Lower lobe of right lung (tissue), 2 donors: ENCODE data around the gene RAD51B. TPM values are rescaled to one million over a fixed set of nuclear protein-coding genes. Genes with fewer than 3 reads are reported as not detected.
A peak's percentile ranks its signal among the peaks of the same experiment; 100 is the strongest.

Source experiments
- ATAC-seq, 2 donors: fragments of 200-7000 bp; cut with Tn5 transposase; one replicate each; pipeline ENCODE4 v1.9.1; 2020 to 2022; ENCODE audit warnings: mild to moderate bottlenecking in 2 of 2, moderate library complexity in 2 of 2
- DNase-seq: peaks from one replicate; pipeline ENCODE4 v3.0.0-alpha.2; 2020
- H3K27ac ChIP-seq: fragments of 200-600 bp; one replicate; pipeline ENCODE4 v1.8.0; 2022
- H3K27me3 ChIP-seq: fragments of 200-600 bp; one replicate; pipeline ENCODE4 v1.8.0; 2022; ENCODE audit warnings: low read depth
- H3K36me3 ChIP-seq: fragments of 200-600 bp; one replicate; pipeline ENCODE4 v1.8.0; 2022; ENCODE audit warnings: mild to moderate bottlenecking
- H3K4me1 ChIP-seq: fragments of 200-600 bp; one replicate; pipeline ENCODE4 v1.8.0; 2022
- H3K4me3 ChIP-seq: fragments of 200-600 bp; one replicate; pipeline ENCODE4 v1.8.0; 2022; ENCODE audit warnings: mild to moderate bottlenecking
- H3K9me3 ChIP-seq: fragments of 200-600 bp; one replicate; pipeline ENCODE4 v1.8.0; 2022
- CTCF ChIP-seq: fragments of 200-600 bp; IDR thresholded peaks from one replicate; pipeline ENCODE4 v1.8.0; 2022; ENCODE audit warnings: antibody characterized with exemption, mild to moderate bottlenecking
- intact Hi-C: fragments of 100-400 bp; cut with DNase I; formaldehyde crosslinking; loops from one replicate; pipeline ENCODE4 v1.11.0; 2022
- total RNA-seq: library from RNA; stranded (reverse); fragmentation: NEBNext Ultra II Directional; extraction: Animal tissue kit (Norgen Biotek cat#: 25700); gene quantifications from one replicate; pipeline ENCODE4 v1.2.1, GENCODE V29; 2021
- donor health status: DM: no; HTN: yes; CAD: no; lungs with severe emphysema.

Gene RAD51B
- total RNA-seq, 1 donor from 2014 or later: 22.2 TPM

GRCh38 chr14:68377006-68377405 is 557.4 kb downstream of the RAD51B start:
- intact Hi-C loops: no loop called here
- Histone ChIP-seq H3K4me3 (no peak overlapping the region), H3K36me3 (no peaks in the 10 kb centered on the region), H3K9me3 (no peaks in the 10 kb centered on the region), H3K4me1 (peaks cover 53% of the 10 kb centered on the region), H3K27me3 (no peaks in the 10 kb centered on the region), H3K27ac (peak overlapping the region; percentile 76)
- DNase-seq (no peak), ATAC-seq (no peak)
- no peak for TF ChIP-seq CTCF

- no peak overlapping the region for H3K4me3 ChIP-seq
- no peaks in the 10 kb centered on the region for H3K36me3 ChIP-seq
- no peak for TF ChIP-seq CTCF
- H3K4me1 ChIP-seq: peaks cover 53% of the 10 kb centered on the region
- intact Hi-C loops: no loop called here
- H3K27ac ChIP-seq: peak overlapping the region; percentile 76
- no peaks in the 10 kb centered on the region for H3K27me3 ChIP-seq
- peak; percentile 70 to 89 for ATAC-seq
- DNase-seq: peak; percentile 69
- H3K9me3 ChIP-seq: no peaks in the 10 kb centered on the region
Measured at GRCh38 chr14:68377459-68377858, 557.9 kb downstream of the RAD51B start.

- peak; percentile 56 to 58 for ATAC-seq
- TF ChIP-seq CTCF: no peak
- intact Hi-C loops: no loop called here
- no peak overlapping the region for H3K4me3 ChIP-seq
- peaks cover 59% of the 10 kb centered on the region for H3K4me1 ChIP-seq
- DNase-seq: no peak
- peak overlapping the region; percentile 57 for H3K27ac ChIP-seq
- H3K27me3 ChIP-seq: no peaks in the 10 kb centered on the region
- no peaks in the 10 kb centered on the region for H3K9me3 ChIP-seq
- H3K36me3 ChIP-seq: no peaks in the 10 kb centered on the region
Measured at GRCh38 chr14:68379510-68380328, 560.1 kb downstream of the RAD51B start.

GRCh38 chr14:68380329-68380741 is 560.8 kb downstream of the RAD51B start:
- Histone ChIP-seq H3K27ac (peak overlapping the region; percentile 57), H3K9me3 (no peaks in the 10 kb centered on the region), H3K4me1 (peaks cover 63% of the 10 kb centered on the region), H3K4me3 (no peak overlapping the region), H3K27me3 (no peaks in the 10 kb centered on the region), H3K36me3 (no peaks in the 10 kb centered on the region)
- intact Hi-C loops: no loop called here
- ATAC-seq (no peak), DNase-seq (no peak)
- no peak for TF ChIP-seq CTCF

- peak; percentile 80 to 83 for ATAC-seq
- peak overlapping the region; percentile 76 for H3K27ac ChIP-seq
Measured at GRCh38 chr14:68384335-68384734, 564.8 kb downstream of the RAD51B start.

More at GRCh38 chr14:68384335-68384734, 564.8 kb downstream of the RAD51B start:
- Histone ChIP-seq H3K4me3 (no peak overlapping the region), H3K27me3 (no peaks in the 10 kb centered on the region), H3K9me3 (no peaks in the 10 kb centered on the region), H3K36me3 (no peaks in the 10 kb centered on the region), H3K4me1 (peaks cover 50% of the 10 kb centered on the region)
- TF ChIP-seq CTCF: no peak
- intact Hi-C loops: no loop called here
- DNase-seq: no peak
